Smooth muscle cell (in vitro differentiated cells): ENCODE data around the gene CEP250. TPM values are rescaled to one million over a fixed set of nuclear protein-coding genes. Genes with fewer than 3 reads are reported as not detected.

Experiments
- DNase-seq: peaks from one replicate; lab custom pipeline; 2025; ENCODE audit not compliant: unreplicated experiment; lab: John Stamatoyannopoulos, UW
- H2AFZ ChIP-seq: fragments of 200-600 bp; sonication (generic); 2 replicates; pipeline ENCODE4 v1.6.0; 2016; ENCODE audit warnings: antibody characterized with exemption, low read depth, mild to moderate bottlenecking
- H3F3A ChIP-seq: fragments of 200-600 bp; sonication (generic); 2 replicates; pipeline ENCODE4 v1.6.0; 2017; ENCODE audit warnings: antibody characterized with exemption, low read depth
- H3K27ac ChIP-seq: fragments of 200-600 bp; sonication (generic); 2 replicates; pipeline ENCODE4 v1.5.1; 2016; ENCODE audit warnings: low read depth, mild to moderate bottlenecking
- H3K27me3 ChIP-seq: fragments of 200-600 bp; sonication (generic); 2 replicates; pipeline ENCODE4 v1.6.1; 2016; ENCODE audit warnings: low read depth, mild to moderate bottlenecking
- H3K36me3 ChIP-seq: fragments of 200-600 bp; sonication (generic); 2 replicates; pipeline ENCODE4 v1.5.1; 2016; ENCODE audit warnings: low read depth
- H3K4me1 ChIP-seq: fragments of 200-600 bp; sonication (generic); 2 replicates; pipeline ENCODE4 v1.5.1; 2016; ENCODE audit warnings: low read depth
- H3K4me2 ChIP-seq: fragments of 200-600 bp; sonication (generic); 2 replicates; pipeline ENCODE4 v1.6.0; 2016; ENCODE audit warnings: mild to moderate bottlenecking
- H3K4me3 ChIP-seq: fragments of 200-600 bp; sonication (generic); 2 replicates; pipeline ENCODE4 v1.5.1; 2016; ENCODE audit warnings: mild to moderate bottlenecking
- H3K79me2 ChIP-seq: fragments of 200-600 bp; sonication (generic); 2 replicates; pipeline ENCODE4 v1.6.0; 2016; ENCODE audit warnings: low read depth, mild to moderate bottlenecking
- H3K9ac ChIP-seq: fragments of 200-600 bp; sonication (generic); 2 replicates; pipeline ENCODE4 v1.6.0; 2016; ENCODE audit warnings: low read depth
- H3K9me3 ChIP-seq: fragments of 200-600 bp; sonication (generic); replicated peaks from 2 replicates; pipeline ENCODE4 v1.5.1; 2016; ENCODE audit warnings: low read depth
- H4K20me1 ChIP-seq: fragments of 200-600 bp; sonication (generic); 2 replicates; pipeline ENCODE4 v1.6.0; 2016; ENCODE audit warnings: low read depth
- CTCF ChIP-seq: fragments of 200-600 bp; sonication (generic); IDR thresholded peaks from 2 replicates; pipeline ENCODE4 v1.5.1; 2017; ENCODE audit warnings: borderline replicate concordance, mild to moderate bottlenecking, antibody characterized with exemption; ENCODE audit not compliant: insufficient read depth, poor library complexity, severe bottlenecking
- WGBS: methylation state at CpG from one replicate; pipeline ENCODE4 v1.1.7; 2016; ENCODE audit warnings: low lambda C conversion rate; 5-methylcytosine and 5-hydroxymethylcytosine counted together
- polyA plus RNA-seq: library from polyadenylated mRNA; unstranded; fragments of >200 nt; fragmentation: Nextera tagmentation; extraction: Ambion mirVana; gene quantifications from 2 replicates; pipeline ENCODE4 v1.2.1, GENCODE V29; 2016
- total RNA-seq: library from RNA; depleted of rRNA; stranded (reverse); fragments of >200 nt; gene quantifications from 2 replicates; pipeline ENCODE4 v1.2.3, GENCODE V29; 2014

The CEP250 gene
- total and polyA plus RNA-seq, 2 experiments from 2014 or later = 16.0 to 22.1 TPM

GRCh38 chr20:35409542-35409941 lies 45.9 kb upstream of the CEP250 start:
- no peaks in the 10 kb centered on the region for H3K9me3 ChIP-seq
- H3F3A ChIP-seq = no peaks in the 10 kb centered on the region
- no peak overlapping the region for H3K9ac ChIP-seq
- no peak overlapping the region for H2AFZ ChIP-seq
- 74% methylated on average over 3 of the region's 3 CpGs for WGBS
- peaks cover 21% of the 10 kb centered on the region for H3K36me3 ChIP-seq
- peaks cover 65% of the 10 kb centered on the region for H3K79me2 ChIP-seq
- H4K20me1 ChIP-seq = no peaks in the 10 kb centered on the region
- H3K4me1 ChIP-seq = peaks cover 5% of the 10 kb centered on the region
- H3K27me3 ChIP-seq = no peaks in the 10 kb centered on the region
- no peak for TF ChIP-seq CTCF
- H3K4me3 ChIP-seq = no peak overlapping the region
- no peak overlapping the region for H3K27ac ChIP-seq
- no peak for DNase-seq
- no peak overlapping the region for H3K4me2 ChIP-seq

GRCh38 chr20:35410613-35411012 lies 44.8 kb upstream of the CEP250 start:
- Histone ChIP-seq H3K27ac (no peak overlapping the region), H2AFZ (no peak overlapping the region), H3K27me3 (no peaks in the 10 kb centered on the region), H3K4me3 (peak overlapping the region; percentile 83), H3K79me2 (peaks cover 54% of the 10 kb centered on the region), H3K36me3 (peaks cover 21% of the 10 kb centered on the region), H3K9me3 (no peaks in the 10 kb centered on the region), H3K4me2 (peak overlapping the region; percentile 89), H3K4me1 (peaks cover 5% of the 10 kb centered on the region), H3K9ac (peak overlapping the region; percentile 87), H3F3A (no peaks in the 10 kb centered on the region), H4K20me1 (no peaks in the 10 kb centered on the region)
- 97% methylated on average over 4 of the region's 6 CpGs for WGBS
- DNase-seq = no peak
- TF ChIP-seq CTCF = no peak

- Histone ChIP-seq H3K79me2 (no peaks in the 10 kb centered on the region), H3K4me1 (no peaks in the 10 kb centered on the region), H3K4me3 (no peak overlapping the region), H3F3A (no peaks in the 10 kb centered on the region), H3K9me3 (no peaks in the 10 kb centered on the region), H4K20me1 (no peaks in the 10 kb centered on the region), H2AFZ (no peak overlapping the region), H3K4me2 (no peak overlapping the region), H3K36me3 (no peaks in the 10 kb centered on the region), H3K27me3 (peaks cover 7% of the 10 kb centered on the region), H3K27ac (no peak overlapping the region), H3K9ac (no peak overlapping the region)
- DNase-seq = no peak
- no peak for TF ChIP-seq CTCF
- 77% methylated on average over 2 of the region's 2 CpGs for WGBS
Measured at GRCh38 chr20:35421322-35421721, 34.1 kb upstream of the CEP250 start.

- H3K27me3 ChIP-seq = no peaks in the 10 kb centered on the region
- H3K36me3 ChIP-seq = no peaks in the 10 kb centered on the region
- H4K20me1 ChIP-seq = no peaks in the 10 kb centered on the region
- H2AFZ ChIP-seq = no peak overlapping the region
- H3F3A ChIP-seq = no peaks in the 10 kb centered on the region
- no peaks in the 10 kb centered on the region for H3K9me3 ChIP-seq
- no peak overlapping the region for H3K27ac ChIP-seq
- WGBS = 75% methylated on average over 6 of the region's 6 CpGs
- TF ChIP-seq CTCF = no peak
- no peak overlapping the region for H3K4me3 ChIP-seq
- no peaks in the 10 kb centered on the region for H3K79me2 ChIP-seq
- H3K9ac ChIP-seq = no peak overlapping the region
- DNase-seq = no peak
- no peak overlapping the region for H3K4me2 ChIP-seq
- H3K4me1 ChIP-seq = peaks cover 12% of the 10 kb centered on the region
Measured at GRCh38 chr20:35431621-35432429, 23.6 kb upstream of the CEP250 start.
